GM20431 (cell line): ENCODE measurements around the gene PAK6.

Experiments
- in situ Hi-C: fragments of 300-500 bp; cut with MseI, MboI; formaldehyde crosslinking; loops from one replicate; pipeline ENCODE4 v1.15.0; 2020; ENCODE audit warnings: low sequenced_read_pairs; ENCODE audit not compliant: unreplicated experiment

Gene PAK6

GRCh38 chr15:40322531-40323238 lies 83.8 kb downstream of the PAK6 start:
- in situ Hi-C loops: no loop called here

DNA sequence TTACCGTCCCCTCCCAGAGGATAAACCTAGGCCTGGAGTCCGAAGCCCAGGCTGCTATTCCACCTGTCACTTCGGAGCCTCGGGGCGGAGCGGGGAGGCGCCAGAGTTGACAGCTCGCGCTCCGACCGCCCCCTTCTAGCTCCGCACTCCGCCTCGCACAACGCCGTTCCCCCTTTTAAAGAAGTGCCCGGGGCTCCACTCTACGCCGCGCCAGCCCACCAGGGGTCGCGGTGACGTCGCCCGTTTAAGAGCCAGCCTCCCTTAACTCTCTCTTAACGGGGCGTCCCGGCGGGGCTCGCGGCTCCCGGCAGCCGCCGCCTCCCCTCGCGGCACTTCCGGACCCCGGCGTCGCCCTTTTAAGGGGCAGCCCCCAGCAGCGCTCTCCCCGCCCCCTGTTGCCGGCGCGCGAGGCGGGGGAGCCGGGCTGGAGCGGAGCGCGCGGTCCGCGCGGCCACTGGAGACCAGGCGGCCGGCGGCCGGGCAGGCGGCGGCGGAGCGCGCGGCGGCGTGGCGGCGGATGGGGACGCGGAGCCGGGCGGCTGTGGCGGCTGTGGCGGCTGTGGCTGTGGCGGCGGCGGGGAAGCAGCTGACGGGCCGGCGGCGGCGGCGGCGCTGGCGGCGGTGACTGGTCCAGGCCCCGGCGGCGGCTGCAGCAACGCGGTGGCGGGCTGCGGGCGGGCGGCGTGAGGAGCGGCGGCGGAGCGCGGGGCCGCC lies 84.5 kb downstream of the PAK6 start, which contains the start of gene INAFM2:
TSS of gene INAFM2 (plus strand) at position 454 of the 714 bp plus-strand sequence. CDS start 364 bp downstream, outside the sequence.
- in situ Hi-C loops: no loop called here

- in situ Hi-C loops: no loop called here
These were observed 85.4 kb downstream of the PAK6 start for GRCh38 chr15:40323953-40324937.

DNA sequence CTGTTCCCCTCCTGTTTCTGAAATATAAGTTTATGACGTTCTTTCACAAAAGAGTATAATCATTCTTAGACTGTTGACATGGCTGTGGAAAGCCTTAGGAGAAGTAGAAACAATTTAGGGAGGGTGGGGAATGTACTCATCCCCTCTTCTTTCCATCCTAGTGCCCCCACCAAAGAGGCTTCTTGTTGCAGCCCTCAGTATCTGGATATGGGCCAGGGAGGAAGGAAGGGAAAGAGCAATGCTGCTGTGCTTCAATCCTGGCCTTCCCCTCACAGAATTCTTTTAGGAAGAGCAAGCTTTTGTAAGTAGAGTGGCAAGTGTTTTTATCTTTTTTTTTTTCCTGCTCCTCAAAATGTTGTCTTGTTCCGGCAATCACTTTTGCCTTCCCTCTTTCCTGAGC lies 86.3 kb downstream of the PAK6 start:
- in situ Hi-C loops: no loop called here

GRCh38 chr15:40325700-40326099 lies 86.8 kb downstream of the PAK6 start:
- in situ Hi-C loops: no loop called here
